Activated naive CD4-positive, alpha-beta T cell treated with anti-CD3 and anti-CD28 coated beads for 36 hours (primary cell): Measurements from ENCODE around the gene EMC7. TPM values are rescaled to one million over a fixed set of nuclear protein-coding genes. Genes with fewer than 3 reads are reported as not detected.
A peak's percentile ranks its signal among the peaks of the same experiment; 100 is the strongest.
"Not testable (repeated sequence)": the region's sequence is repeated elsewhere in the genome, so short reads cannot be mapped to it uniquely, and the experiment has no call there.

ENCODE experiments used
- CTCF ChIA-PET: fragments of 350-600 bp; sonication (Branson Sonifier 250); formaldehyde crosslinking; loops from one replicate; lab custom pipeline; 2021; ENCODE audit warnings: antibody characterized with exemption; lab: Charles Lee
- DNase-seq: peaks from one replicate; pipeline ENCODE4 v3.0.0-alpha.2; 2020
- H3K27ac Mint-ChIP-seq: one replicate; pipeline ENCODE4 v1.8.0; 2021; ENCODE audit warnings: mild to moderate bottlenecking, mixed read lengths
- H3K27me3 Mint-ChIP-seq: one replicate; pipeline ENCODE4 v1.8.0; 2021; ENCODE audit warnings: low read depth, mixed read lengths
- H3K36me3 Mint-ChIP-seq: one replicate; pipeline ENCODE4 v1.8.0; 2021; ENCODE audit warnings: low read depth, mixed read lengths
- H3K4me1 Mint-ChIP-seq: one replicate; pipeline ENCODE4 v1.8.0; 2021; ENCODE audit warnings: low read depth, mixed read lengths
- H3K4me3 Mint-ChIP-seq: one replicate; pipeline ENCODE4 v1.8.0; 2021; ENCODE audit warnings: mild to moderate bottlenecking, moderate library complexity, mixed read lengths
- H3K9me3 Mint-ChIP-seq: one replicate; pipeline ENCODE4 v1.8.0; 2021; ENCODE audit warnings: mixed read lengths
- intact Hi-C: fragments of 100-400 bp; cut with micrococcal nuclease; formaldehyde crosslinking; loops from one replicate; pipeline ENCODE4 v1.15.1; 2023
- total RNA-seq, 2 experiments: library from RNA; stranded (reverse); gene quantifications; one replicate each; pipeline ENCODE4 v1.2.3, GENCODE V29; 2021

EMC7 gene
- total RNA-seq, 2 experiments from 2014 or later = 51.8 to 56.2 TPM

DNA sequence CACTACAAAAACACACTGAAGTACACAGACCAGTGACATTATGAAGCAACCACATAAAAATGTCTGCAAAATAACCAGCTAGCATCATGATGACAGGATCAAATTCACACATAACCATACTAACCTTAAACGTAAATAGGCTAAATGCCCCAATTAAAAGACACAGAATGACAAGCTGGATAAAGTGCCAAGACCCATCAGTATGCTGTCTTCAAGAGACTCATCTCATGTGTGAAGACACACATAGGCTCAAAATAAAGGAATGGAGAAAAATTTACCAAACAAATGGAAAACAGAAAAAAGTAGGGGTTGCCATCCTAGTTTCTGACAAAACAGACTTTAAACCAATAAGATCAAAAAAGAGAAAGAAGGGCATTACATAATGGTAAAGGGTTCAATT lies 51.3 kb downstream of the EMC7 start:
- intact Hi-C loops = not testable (repeated sequence)
- CTCF ChIA-PET = interaction anchor here (1.9 kb wide), 1 partner anchor 11 kb away, joined by 8 read pairs; no protein-coding TSS in a partner anchor

GRCh38 chr15:34049112-34049511 lies 52.5 kb downstream of the EMC7 start:
- no peaks in the 10 kb centered on the region for H3K27me3 Mint-ChIP-seq
- H3K9me3 Mint-ChIP-seq = peaks cover 21% of the 10 kb centered on the region
- no peak for DNase-seq
- CTCF ChIA-PET = interaction anchor here (1.3 to 1.9 kb wide), 3 partner anchors 9 to 161 kb away, joined by 3 to 8 read pairs (median 4); partner anchors contain the start of gene KATNBL1
- no peak overlapping the region for H3K4me3 Mint-ChIP-seq
- intact Hi-C loops = no loop called here
- H3K4me1 Mint-ChIP-seq = no peaks in the 10 kb centered on the region
- H3K36me3 Mint-ChIP-seq = peaks cover 23% of the 10 kb centered on the region
- H3K27ac Mint-ChIP-seq = no peak overlapping the region

More for the DNA sequence above, 51.3 kb downstream of the EMC7 start:
- peaks cover 23% of the 10 kb centered on the region for H3K36me3 Mint-ChIP-seq
- peaks cover 21% of the 10 kb centered on the region for H3K9me3 Mint-ChIP-seq
- H3K4me1 Mint-ChIP-seq, H3K27ac Mint-ChIP-seq, DNase-seq, H3K4me3 Mint-ChIP-seq, H3K27me3 Mint-ChIP-seq: not testable (repeated sequence)

DNA sequence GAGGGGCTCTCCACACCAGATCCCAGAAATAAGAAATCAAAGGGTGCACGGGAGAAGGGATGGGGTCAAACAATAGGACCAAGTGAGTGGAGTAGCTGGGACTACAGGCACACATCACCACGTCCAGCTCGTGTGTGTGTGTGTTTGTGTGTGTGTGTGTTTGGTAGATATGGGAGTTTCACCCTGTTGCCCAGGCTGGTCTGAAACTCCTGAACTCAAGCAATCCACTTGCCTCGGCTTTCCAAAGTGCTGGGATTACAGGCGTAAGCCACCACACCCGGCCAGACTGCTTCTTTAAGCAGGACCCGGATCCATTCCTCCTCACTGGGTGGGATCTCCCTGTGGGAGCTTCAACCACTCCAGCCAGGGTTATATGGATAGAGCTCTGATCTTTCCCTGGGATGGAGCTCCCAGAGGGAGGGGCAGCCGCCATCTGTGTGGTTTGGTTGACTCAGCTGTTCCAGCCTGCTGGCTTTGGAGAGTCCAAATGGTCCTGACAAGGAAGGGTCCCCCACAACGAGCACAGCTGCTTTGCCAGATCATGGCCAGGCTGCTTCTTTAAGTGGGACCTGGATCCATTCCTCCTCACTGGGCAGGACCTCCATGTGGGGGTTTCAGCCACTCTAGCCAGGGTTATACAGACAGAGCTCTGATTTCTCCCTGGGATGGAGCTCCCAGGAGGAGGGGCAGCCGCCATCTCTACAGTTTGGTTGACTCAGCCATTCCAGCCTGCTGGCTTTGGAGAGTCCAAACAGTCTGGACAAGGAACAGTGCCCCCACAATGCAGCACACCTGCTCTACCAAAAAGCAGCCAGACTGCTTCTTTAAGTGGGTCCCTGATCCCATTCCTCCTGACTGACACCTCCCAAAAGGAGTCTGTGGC lies 53.5 kb downstream of the EMC7 start:
- intact Hi-C loops = no loop called here
- CTCF ChIA-PET = interaction anchor here (0.9 to 1.8 kb wide), 3 partner anchors 8 to 162 kb away, joined by 3 to 4 read pairs (median 4); partner anchors contain the start of gene KATNBL1
- no peaks in the 10 kb centered on the region for H3K27me3 Mint-ChIP-seq
- peaks cover 2% of the 10 kb centered on the region for H3K4me1 Mint-ChIP-seq
- no peak for DNase-seq
- peaks cover 21% of the 10 kb centered on the region for H3K9me3 Mint-ChIP-seq
- peaks cover 23% of the 10 kb centered on the region for H3K36me3 Mint-ChIP-seq
- no peak overlapping the region for H3K4me3 Mint-ChIP-seq
- no peak overlapping the region for H3K27ac Mint-ChIP-seq

DNA sequence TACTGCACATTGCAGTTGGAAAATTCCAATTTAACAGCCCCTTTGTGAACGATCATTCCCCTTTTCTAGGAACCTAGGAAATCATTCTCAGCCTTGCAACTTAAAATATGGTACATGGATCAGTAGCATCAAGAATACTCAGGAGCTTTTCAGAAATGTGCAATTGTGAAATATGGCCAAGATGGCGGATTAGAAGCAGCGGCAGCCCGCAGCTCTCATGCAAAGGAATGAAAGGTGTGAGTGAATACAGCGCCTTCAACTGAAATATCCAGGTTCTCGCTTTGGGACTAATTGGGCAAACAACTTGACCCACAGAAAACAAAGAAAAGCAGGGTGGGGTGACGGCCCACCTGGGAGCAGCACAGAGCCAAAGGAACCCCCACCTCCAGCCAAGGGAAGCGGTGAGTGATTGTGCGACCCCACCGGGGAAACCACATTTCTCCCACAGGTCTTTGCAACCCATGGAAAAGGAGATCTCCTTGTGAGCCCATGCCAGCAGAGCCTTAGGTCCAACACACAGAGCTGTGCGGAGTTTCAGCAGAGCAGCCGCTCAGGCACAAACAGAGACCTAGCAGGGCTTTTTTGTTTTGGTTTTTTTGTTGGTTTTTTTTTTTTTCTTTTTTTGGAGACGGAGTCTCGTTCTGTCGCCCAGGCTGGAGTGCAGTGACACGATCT lies 55.1 kb downstream of the EMC7 start:
- no peak for DNase-seq
- CTCF ChIA-PET = no interaction called here
- Mint-ChIP-seq H3K4me3 (no peak overlapping the region), H3K4me1 (peaks cover 2% of the 10 kb centered on the region), H3K36me3 (peaks cover 19% of the 10 kb centered on the region), H3K27ac (no peak overlapping the region), H3K27me3 (no peaks in the 10 kb centered on the region), H3K9me3 (peaks cover 21% of the 10 kb centered on the region)
- intact Hi-C loops = no loop called here

DNA sequence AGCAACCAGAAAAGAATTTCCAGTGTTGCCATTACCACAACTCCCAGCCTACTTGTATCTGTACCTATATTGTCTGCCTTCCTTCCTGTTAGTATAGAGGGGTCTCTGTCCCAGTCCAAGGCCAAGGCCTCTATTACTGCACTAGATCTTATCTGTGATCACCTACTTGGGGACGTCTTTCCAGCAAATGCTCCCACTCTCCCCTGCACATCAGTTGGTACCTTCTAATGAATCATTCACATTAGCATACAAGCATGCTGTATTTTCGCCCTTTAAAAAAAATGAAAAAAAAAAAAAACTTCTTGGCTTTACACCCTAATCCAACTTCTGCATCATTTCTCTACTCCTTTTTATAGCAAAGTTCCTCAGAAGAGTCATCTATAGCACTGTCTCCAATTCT lies 57.8 kb downstream of the EMC7 start:
- peaks cover 1% of the 10 kb centered on the region for H3K36me3 Mint-ChIP-seq
- intact Hi-C loops = no loop called here
- CTCF ChIA-PET = interaction anchor here (0.6 kb wide), 1 partner anchor 1011 kb away, joined by 3 read pairs; no protein-coding TSS in a partner anchor
- H3K4me1 Mint-ChIP-seq = peaks cover 14% of the 10 kb centered on the region
- no peak overlapping the region for H3K27ac Mint-ChIP-seq
- no peak overlapping the region for H3K4me3 Mint-ChIP-seq
- no peaks in the 10 kb centered on the region for H3K27me3 Mint-ChIP-seq
- DNase-seq = no peak
- H3K9me3 Mint-ChIP-seq = no peaks in the 10 kb centered on the region

DNA sequence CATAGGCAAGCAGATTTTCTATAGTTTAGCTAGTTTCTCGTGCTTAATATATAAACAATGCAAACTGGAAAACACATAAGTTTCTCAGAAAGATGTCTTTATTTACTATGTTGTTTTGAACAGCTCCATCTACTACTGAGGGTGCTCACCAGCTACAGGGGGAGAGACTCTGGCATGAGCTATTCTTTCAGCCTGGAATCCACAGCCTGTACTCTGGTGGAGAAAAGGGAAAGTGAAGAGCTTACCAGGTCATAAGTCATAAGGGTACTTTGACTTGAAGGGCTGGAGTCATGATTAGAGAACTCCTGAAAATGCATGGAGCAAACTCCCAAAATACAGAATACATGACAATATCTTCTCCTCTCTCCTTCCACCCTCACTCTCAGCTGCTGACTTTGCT lies 58.3 kb downstream of the EMC7 start:
- H3K4me1 Mint-ChIP-seq = peaks cover 14% of the 10 kb centered on the region
- no peaks in the 10 kb centered on the region for H3K27me3 Mint-ChIP-seq
- intact Hi-C loops = no loop called here
- CTCF ChIA-PET = interaction anchor here (0.6 kb wide), 2 partner anchors 68 to 1010 kb away, joined by 3 to 5 read pairs; no protein-coding TSS in a partner anchor
- H3K36me3 Mint-ChIP-seq = no peaks in the 10 kb centered on the region
- no peak for DNase-seq
- H3K4me3 Mint-ChIP-seq = no peak overlapping the region
- no peak overlapping the region for H3K27ac Mint-ChIP-seq
- no peaks in the 10 kb centered on the region for H3K9me3 Mint-ChIP-seq

GRCh38 chr15:34039790-34040113 lies 61.9 kb downstream of the EMC7 start:
- H3K27ac Mint-ChIP-seq = peak overlapping the region; percentile 85
- H3K27me3 Mint-ChIP-seq = no peaks in the 10 kb centered on the region
- no peaks in the 10 kb centered on the region for H3K36me3 Mint-ChIP-seq
- no peaks in the 10 kb centered on the region for H3K9me3 Mint-ChIP-seq
- no peak for DNase-seq
- intact Hi-C loops = loop anchor here (1.0 to 5.0 kb wide), 8 partner anchors 62 to 1508 kb away; partner anchors contain the start of genes DPH6, EMC7 and ZNF770
- H3K4me3 Mint-ChIP-seq = peak overlapping the region; percentile 71
- H3K4me1 Mint-ChIP-seq = peaks cover 19% of the 10 kb centered on the region
- CTCF ChIA-PET = interaction anchor here (0.7 to 1.3 kb wide), 5 partner anchors 9 to 170 kb away, joined by 3 to 4 read pairs (median 3); partner anchors contain the start of gene KATNBL1

DNA sequence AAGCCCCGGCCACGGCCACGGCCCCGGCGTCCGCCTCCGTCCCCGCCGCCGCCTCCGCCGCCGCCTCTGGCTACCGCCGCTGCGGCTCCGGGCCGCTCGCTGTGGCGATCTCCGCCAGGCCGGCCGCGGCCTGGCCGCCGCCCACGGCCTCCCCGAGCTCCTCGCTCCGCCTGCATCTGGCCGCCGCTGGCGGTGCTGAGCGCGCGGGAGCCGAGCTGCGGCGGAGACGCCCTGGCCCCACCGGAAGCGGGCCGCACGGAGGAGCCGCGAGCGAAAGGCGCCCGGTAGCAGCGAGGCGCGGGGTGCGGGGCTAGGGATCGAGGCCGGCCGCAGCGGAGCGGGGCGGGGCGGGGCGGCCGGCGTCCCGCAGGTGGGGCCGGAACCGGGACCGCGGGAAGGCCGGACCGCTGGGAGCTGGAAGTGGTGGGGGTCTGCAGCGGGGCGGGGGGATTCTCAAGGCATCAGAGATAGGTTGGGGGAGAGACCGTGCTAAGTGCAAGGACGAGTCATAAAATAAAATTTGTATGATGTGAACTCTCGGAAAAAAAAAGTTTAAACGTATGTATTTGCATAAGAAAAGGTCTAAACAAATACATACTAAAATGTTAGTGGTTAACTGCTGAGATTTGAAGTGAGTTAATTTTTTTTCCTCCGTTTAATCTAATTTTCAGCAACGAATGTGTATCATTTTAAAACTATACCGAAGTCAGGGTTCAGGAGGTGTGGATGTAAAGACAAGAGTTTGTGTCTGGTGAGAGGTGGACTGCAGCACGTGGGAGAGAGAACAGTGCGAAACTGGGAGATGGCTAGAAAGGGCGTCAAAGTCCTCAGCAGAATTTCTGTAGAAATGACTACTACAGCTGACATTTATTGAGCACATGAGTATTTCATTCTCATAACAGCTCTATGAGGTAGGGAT lies 62.5 kb downstream of the EMC7 start, which contains the start of gene AVEN:
Gene AVEN, minus strand, starts transcription at position 334 of the 919 bp plus-strand sequence. Its CDS starts 158 bp downstream, at position 176.
- H3K36me3 Mint-ChIP-seq = no peaks in the 10 kb centered on the region
- peak; percentile 62 for DNase-seq
- peak within 1 kb of the TSS; percentile 92 for H3K27ac Mint-ChIP-seq
- no peaks in the 10 kb centered on the region for H3K27me3 Mint-ChIP-seq
- peak within 1 kb of the TSS; percentile 92 for H3K4me3 Mint-ChIP-seq
- intact Hi-C loops = loop anchor here (1.0 to 5.0 kb wide), 8 partner anchors 62 to 1508 kb away; partner anchors contain the start of genes DPH6, EMC7 and ZNF770
- no peaks in the 10 kb centered on the region for H3K9me3 Mint-ChIP-seq
- peaks cover 19% of the 10 kb centered on the region for H3K4me1 Mint-ChIP-seq
- CTCF ChIA-PET = interaction anchor here (1.0 to 1.3 kb wide), 4 partner anchors 10 to 68 kb away, joined by 3 to 4 read pairs (median 4); no protein-coding TSS in a partner anchor

DNA sequence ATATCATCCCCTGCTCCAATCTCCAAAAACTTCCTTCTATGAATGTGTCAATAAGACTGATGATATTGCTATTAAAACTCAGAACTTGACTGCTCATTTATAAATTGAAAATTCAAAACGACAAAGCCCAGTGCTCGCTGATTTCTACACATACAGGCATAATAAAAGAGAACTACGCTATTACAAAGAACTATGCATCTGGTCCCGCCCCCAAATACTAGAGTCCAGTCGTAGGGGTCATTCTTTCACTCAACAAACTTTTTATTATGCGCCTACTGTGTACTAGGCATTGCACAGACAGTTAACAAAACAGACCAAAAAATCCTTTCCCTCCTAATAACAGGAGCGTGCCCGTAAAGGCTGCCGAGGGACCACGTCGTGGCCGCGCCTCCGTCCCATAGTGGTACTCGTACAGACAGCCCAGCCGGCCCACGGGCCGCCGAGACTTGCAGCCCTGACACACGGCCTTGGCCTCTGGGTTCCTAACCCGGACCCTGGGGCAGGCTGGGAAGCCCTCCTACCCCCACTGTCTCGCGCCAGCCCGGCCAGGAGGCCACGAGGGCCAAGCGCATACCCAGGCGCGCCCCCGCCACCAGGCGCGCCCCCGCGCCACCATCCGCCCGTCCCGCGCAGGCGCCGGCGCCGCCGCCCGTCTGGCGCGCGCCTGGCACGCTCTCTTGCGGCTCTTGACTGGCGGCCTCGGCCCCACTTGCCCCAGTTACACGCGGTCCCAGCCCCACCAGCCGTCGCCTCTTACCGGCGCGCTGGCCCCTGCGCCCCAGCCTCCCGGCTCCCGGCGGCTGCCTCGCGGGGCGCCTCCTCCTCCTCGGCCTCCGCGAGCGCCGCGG lies 63.4 kb downstream of the EMC7 start:
- intact Hi-C loops = loop anchor here (2.0 to 5.0 kb wide), 4 partner anchors 297 to 1509 kb away; partner anchors contain the start of gene DPH6
- H3K9me3 Mint-ChIP-seq = no peaks in the 10 kb centered on the region

More for the DNA sequence above, 63.4 kb downstream of the EMC7 start:
- H3K4me3 Mint-ChIP-seq = peak overlapping the region; percentile 92
- H3K27me3 Mint-ChIP-seq = no peaks in the 10 kb centered on the region
- H3K4me1 Mint-ChIP-seq = peaks cover 17% of the 10 kb centered on the region
- peak; percentile 70 for DNase-seq
- CTCF ChIA-PET = interaction anchor here (1.0 to 1.5 kb wide), 3 partner anchors 19 to 171 kb away, joined by 3 to 4 read pairs (median 4); partner anchors contain the start of gene KATNBL1
- H3K36me3 Mint-ChIP-seq = no peaks in the 10 kb centered on the region
- H3K27ac Mint-ChIP-seq = peak overlapping the region; percentile 92
